Activated B cell treated with CpG ODN at 0.5 μM for 24 hours (primary cell): ENCODE data around the gene WNK1. TPM values are rescaled to one million over a fixed set of nuclear protein-coding genes. Genes with fewer than 3 reads are reported as not detected.
"Not testable (repeated sequence)": the region's sequence is repeated elsewhere in the genome, so short reads cannot be mapped to it uniquely, and the experiment has no call there.

Experiments
- ATAC-seq: fragments of 200-7000 bp; cut with Tn5 transposase; one replicate; pipeline ENCODE4 v1.10.0; 2021; ENCODE audit warnings: low read depth, mild to moderate bottlenecking, moderate library complexity
- CTCF ChIA-PET: fragments of 350-600 bp; sonication (Branson Sonifier 250); formaldehyde crosslinking; loops from one replicate; lab custom pipeline; 2021; ENCODE audit warnings: antibody characterized with exemption; lab: Charles Lee
- POLR2A ChIA-PET: fragments of 350-600 bp; sonication (Branson Sonifier 250); formaldehyde crosslinking; loops from one replicate; lab custom pipeline; 2021; ENCODE audit warnings: antibody characterized with exemption; lab: Charles Lee
- DNase-seq: peaks from one replicate; pipeline ENCODE4 v3.0.0; 2022
- H3K27ac Mint-ChIP-seq: one replicate; pipeline ENCODE4 v1.8.0; 2020; ENCODE audit warnings: mixed read lengths
- H3K27me3 Mint-ChIP-seq: one replicate; pipeline ENCODE4 v1.8.0; 2021; ENCODE audit warnings: mixed read lengths
- H3K36me3 Mint-ChIP-seq: one replicate; pipeline ENCODE4 v1.8.0; 2021; ENCODE audit warnings: low read depth, mixed read lengths
- H3K4me1 Mint-ChIP-seq: one replicate; pipeline ENCODE4 v1.8.0; 2021; ENCODE audit warnings: mixed read lengths
- H3K4me3 Mint-ChIP-seq: one replicate; pipeline ENCODE4 v1.8.0; 2020; ENCODE audit warnings: mild to moderate bottlenecking, mixed read lengths
- H3K9me3 Mint-ChIP-seq: one replicate; pipeline ENCODE4 v1.8.0; 2020; ENCODE audit warnings: mixed read lengths
- CTCF ChIP-seq: fragments of 200-600 bp; IDR thresholded peaks from one replicate; pipeline ENCODE4 v1.8.0; 2022; ENCODE audit warnings: antibody characterized with exemption, mild to moderate bottlenecking
- intact Hi-C: fragments of 100-400 bp; cut with micrococcal nuclease; formaldehyde crosslinking; loops from one replicate; pipeline ENCODE4 v1.15.1; 2024
- total RNA-seq: library from RNA; stranded (reverse); gene quantifications from 2 replicates; pipeline ENCODE4 v1.2.3, GENCODE V29; 2022

Gene WNK1
- total RNA-seq, 1 donor from 2014 or later = 155 TPM

- peaks cover 74% of the 10 kb centered on the region for H3K4me1 Mint-ChIP-seq
- intact Hi-C loops = no loop called here
- H3K27ac Mint-ChIP-seq = no peak overlapping the region
- ATAC-seq (no peak), DNase-seq (no peak)
- no peaks in the 10 kb centered on the region for H3K9me3 Mint-ChIP-seq
- POLR2A ChIA-PET = interaction anchor here (1.0 kb wide), 1 partner anchor 13 kb away, joined by 3 read pairs; no protein-coding TSS in a partner anchor
- H3K4me3 Mint-ChIP-seq = no peak overlapping the region
- H3K27me3 Mint-ChIP-seq = no peaks in the 10 kb centered on the region
- CTCF ChIA-PET = no interaction called here
- H3K36me3 Mint-ChIP-seq = peaks cover 6% of the 10 kb centered on the region
- TF ChIP-seq CTCF = no peak
These were observed 19.8 kb downstream of the WNK1 start for GRCh38 chr12:772056-772697.

- H3K4me3 Mint-ChIP-seq = no peak overlapping the region
These were observed 21.8 kb downstream of the WNK1 start for GRCh38 chr12:774051-774614.

GRCh38 chr12:775973-776771, 23.8 kb downstream of the WNK1 start:
- ATAC-seq, H3K36me3 Mint-ChIP-seq, DNase-seq, H3K27me3 Mint-ChIP-seq, H3K4me3 Mint-ChIP-seq, H3K27ac Mint-ChIP-seq, H3K9me3 Mint-ChIP-seq: not testable (repeated sequence)
- ChIA-PET CTCF (interaction anchor here (0.9 to 2.0 kb wide), 4 partner anchors 38 to 200 kb away, joined by 3 to 8 read pairs (median 4); no protein-coding TSS in a partner anchor), POLR2A (interaction anchor here (0.7 to 1.0 kb wide), 2 partner anchors 15 to 18 kb away, joined by 3 to 4 read pairs; no protein-coding TSS in a partner anchor)
- intact Hi-C loops = loop anchor here (2.0 to 5.0 kb wide), 2 partner anchors 13 to 36 kb away; no protein-coding TSS in a partner anchor
- H3K4me1 Mint-ChIP-seq = peaks cover 78% of the 10 kb centered on the region

More at GRCh38 chr12:774051-774614, 21.8 kb downstream of the WNK1 start:
- H3K36me3 Mint-ChIP-seq = peaks cover 4% of the 10 kb centered on the region
- H3K27ac Mint-ChIP-seq = peak overlapping the region; percentile 38
- no peak for TF ChIP-seq CTCF
- ChIA-PET CTCF (interaction anchor here (0.7 to 1.3 kb wide), 2 partner anchors 20 to 159 kb away, joined by 3 read pairs; no protein-coding TSS in a partner anchor), POLR2A (no interaction called here)
- intact Hi-C loops = loop anchor here (2.0 kb wide), 1 partner anchor 15 kb away; no protein-coding TSS in a partner anchor
- H3K9me3 Mint-ChIP-seq = no peaks in the 10 kb centered on the region
- peaks cover 73% of the 10 kb centered on the region for H3K4me1 Mint-ChIP-seq
- DNase-seq (no peak), ATAC-seq (no peak)
- no peaks in the 10 kb centered on the region for H3K27me3 Mint-ChIP-seq

- not testable (repeated sequence) for H3K27me3 Mint-ChIP-seq, H3K4me3 Mint-ChIP-seq, H3K9me3 Mint-ChIP-seq, DNase-seq, H3K36me3 Mint-ChIP-seq, H3K27ac Mint-ChIP-seq, ATAC-seq
- H3K4me1 Mint-ChIP-seq = peaks cover 81% of the 10 kb centered on the region
- intact Hi-C loops = loop anchor here (5.0 kb wide), 1 partner anchor 35 kb away; no protein-coding TSS in a partner anchor
- POLR2A ChIA-PET = interaction anchor here (0.7 to 1.0 kb wide), 2 partner anchors 14 to 19 kb away, joined by 3 to 4 read pairs; no protein-coding TSS in a partner anchor
- CTCF ChIA-PET = interaction anchor here (1.7 kb wide), 1 partner anchor 201 kb away, joined by 8 read pairs; no protein-coding TSS in a partner anchor
These were observed 24.5 kb downstream of the WNK1 start for GRCh38 chr12:776772-777373.

GRCh38 chr12:777550-778047, 25.2 kb downstream of the WNK1 start:
- no peaks in the 10 kb centered on the region for H3K9me3 Mint-ChIP-seq
- ATAC-seq (no peak), DNase-seq (no peak)
- H3K27ac Mint-ChIP-seq = no peak overlapping the region
- H3K27me3 Mint-ChIP-seq = no peaks in the 10 kb centered on the region
- H3K36me3 Mint-ChIP-seq = peaks cover 4% of the 10 kb centered on the region
- POLR2A ChIA-PET = no interaction called here
- no peak for TF ChIP-seq CTCF
- peaks cover 81% of the 10 kb centered on the region for H3K4me1 Mint-ChIP-seq
- CTCF ChIA-PET = interaction anchor here (0.7 kb wide), 1 partner anchor 36 kb away, joined by 3 read pairs; no protein-coding TSS in a partner anchor
- intact Hi-C loops = loop anchor here (5.0 kb wide), 1 partner anchor 35 kb away; no protein-coding TSS in a partner anchor
- H3K4me3 Mint-ChIP-seq = no peak overlapping the region
